ENCODE data around the gene PBX3. TPM values are rescaled to one million over a fixed set of nuclear protein-coding genes. Genes with fewer than 3 reads are reported as not detected.

The PBX3 gene
- total RNA-seq, 1 donor from 2014 or later: 37.6 TPM

GRCh38 chr9:125815568-125815967 is 68.4 kb downstream of the PBX3 start:
- Mint-ChIP-seq H3K9me3 (ENCODE audit: unreplicated experiment) (no peaks in the 10 kb centered on the region), H3K4me1 (ENCODE audit: unreplicated experiment) (no peaks in the 10 kb centered on the region), H3K27me3 (ENCODE audit: unreplicated experiment) (no peaks in the 10 kb centered on the region), H3K27ac (ENCODE audit: unreplicated experiment) (no peak overlapping the region), H3K4me3 (ENCODE audit: unreplicated experiment) (no peak overlapping the region), H3K36me3 (ENCODE audit: low read depth, unreplicated experiment) (no peaks in the 10 kb centered on the region)
- no peak for DNase-seq (ENCODE audit: low spot score)
- TF ChIP-seq, protein P1, sequence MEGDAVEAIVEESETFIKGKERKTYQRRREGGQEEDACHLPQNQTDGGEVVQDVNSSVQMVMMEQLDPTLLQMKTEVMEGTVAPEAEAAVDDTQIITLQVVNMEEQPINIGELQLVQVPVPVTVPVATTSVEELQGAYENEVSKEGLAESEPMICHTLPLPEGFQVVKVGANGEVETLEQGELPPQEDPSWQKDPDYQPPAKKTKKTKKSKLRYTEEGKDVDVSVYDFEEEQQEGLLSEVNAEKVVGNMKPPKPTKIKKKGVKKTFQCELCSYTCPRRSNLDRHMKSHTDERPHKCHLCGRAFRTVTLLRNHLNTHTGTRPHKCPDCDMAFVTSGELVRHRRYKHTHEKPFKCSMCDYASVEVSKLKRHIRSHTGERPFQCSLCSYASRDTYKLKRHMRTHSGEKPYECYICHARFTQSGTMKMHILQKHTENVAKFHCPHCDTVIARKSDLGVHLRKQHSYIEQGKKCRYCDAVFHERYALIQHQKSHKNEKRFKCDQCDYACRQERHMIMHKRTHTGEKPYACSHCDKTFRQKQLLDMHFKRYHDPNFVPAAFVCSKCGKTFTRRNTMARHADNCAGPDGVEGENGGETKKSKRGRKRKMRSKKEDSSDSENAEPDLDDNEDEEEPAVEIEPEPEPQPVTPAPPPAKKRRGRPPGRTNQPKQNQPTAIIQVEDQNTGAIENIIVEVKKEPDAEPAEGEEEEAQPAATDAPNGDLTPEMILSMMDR (IDR thresholded peaks at IDR 0.05; ENCODE audit: unreplicated experiment): no peak

GRCh38 chr9:125816321-125816720 is 69.1 kb downstream of the PBX3 start:
- Mint-ChIP-seq H3K4me1 (ENCODE audit: unreplicated experiment) (no peaks in the 10 kb centered on the region), H3K9me3 (ENCODE audit: unreplicated experiment) (no peaks in the 10 kb centered on the region), H3K27ac (ENCODE audit: unreplicated experiment) (no peak overlapping the region), H3K4me3 (ENCODE audit: unreplicated experiment) (no peak overlapping the region), H3K27me3 (ENCODE audit: unreplicated experiment) (no peaks in the 10 kb centered on the region), H3K36me3 (ENCODE audit: low read depth, unreplicated experiment) (no peaks in the 10 kb centered on the region)
- DNase-seq (ENCODE audit: low spot score): no peak
- TF ChIP-seq, protein P1 (IDR thresholded peaks at IDR 0.05; ENCODE audit: unreplicated experiment): no peak

GRCh38 chr9:125820100-125820804 is 73.1 kb downstream of the PBX3 start:
- TF ChIP-seq, protein P1 (IDR thresholded peaks at IDR 0.05; ENCODE audit: unreplicated experiment): no peak
- no peaks in the 10 kb centered on the region for H3K36me3 Mint-ChIP-seq (ENCODE audit: low read depth, unreplicated experiment)
- no peaks in the 10 kb centered on the region for H3K9me3 Mint-ChIP-seq (ENCODE audit: unreplicated experiment)
- DNase-seq (ENCODE audit: low spot score): no peak
- H3K27me3 Mint-ChIP-seq (ENCODE audit: unreplicated experiment): no peaks in the 10 kb centered on the region
- H3K4me1 Mint-ChIP-seq (ENCODE audit: unreplicated experiment): peaks cover 2% of the 10 kb centered on the region
- no peak overlapping the region for H3K4me3 Mint-ChIP-seq (ENCODE audit: unreplicated experiment)
- H3K27ac Mint-ChIP-seq (ENCODE audit: unreplicated experiment): no peak overlapping the region

- H3K4me1 Mint-ChIP-seq (ENCODE audit: unreplicated experiment): peaks cover 2% of the 10 kb centered on the region
- no peak for DNase-seq (ENCODE audit: low spot score)
- H3K27ac Mint-ChIP-seq (ENCODE audit: unreplicated experiment): no peak overlapping the region
- H3K9me3 Mint-ChIP-seq (ENCODE audit: unreplicated experiment): no peaks in the 10 kb centered on the region
- H3K36me3 Mint-ChIP-seq (ENCODE audit: low read depth, unreplicated experiment): no peaks in the 10 kb centered on the region
- H3K27me3 Mint-ChIP-seq (ENCODE audit: unreplicated experiment): no peaks in the 10 kb centered on the region
- H3K4me3 Mint-ChIP-seq (ENCODE audit: unreplicated experiment): no peak overlapping the region
- TF ChIP-seq, protein P1 (IDR thresholded peaks at IDR 0.05; ENCODE audit: unreplicated experiment): no peak
Measured at GRCh38 chr9:125821078-125821477, 73.9 kb downstream of the PBX3 start.

DNA sequence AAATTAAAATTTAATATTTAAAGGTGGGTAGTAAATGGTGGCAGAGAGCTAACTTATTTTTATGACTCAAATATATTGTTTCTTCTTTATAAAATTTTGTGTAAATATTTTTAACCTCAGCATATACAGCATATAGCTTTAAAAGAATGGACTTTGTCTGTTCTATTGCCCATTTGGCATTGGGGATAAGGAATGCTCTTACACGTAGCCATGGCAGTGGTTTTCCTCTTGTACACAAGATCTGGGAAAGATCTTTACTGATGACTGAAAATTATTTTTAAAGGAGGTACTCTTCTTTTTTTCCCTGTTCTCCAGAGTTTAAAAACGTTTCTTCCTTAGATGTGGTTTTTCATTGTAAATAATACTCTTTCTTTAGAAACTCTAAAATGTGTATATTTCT is 75.0 kb downstream of the PBX3 start:
- TF ChIP-seq, protein P1 (IDR thresholded peaks at IDR 0.05; ENCODE audit: unreplicated experiment): no peak
- Mint-ChIP-seq H3K9me3 (ENCODE audit: unreplicated experiment) (no peaks in the 10 kb centered on the region), H3K4me1 (ENCODE audit: unreplicated experiment) (peaks cover 2% of the 10 kb centered on the region), H3K27ac (ENCODE audit: unreplicated experiment) (no peak overlapping the region), H3K36me3 (ENCODE audit: low read depth, unreplicated experiment) (no peaks in the 10 kb centered on the region), H3K27me3 (ENCODE audit: unreplicated experiment) (no peaks in the 10 kb centered on the region), H3K4me3 (ENCODE audit: unreplicated experiment) (no peak overlapping the region)
- no peak for DNase-seq (ENCODE audit: low spot score)

All from endothelial cell (in vitro differentiated cells).